A673 (cell line): Measurements from ENCODE around the gene CDO1. TPM values are rescaled to one million over a fixed set of nuclear protein-coding genes. Genes with fewer than 3 reads are reported as not detected.

Experiments
- Bru-seq: library from RNA; stranded (reverse); fragments of 400-500 nt; gene quantifications from one replicate; lab custom pipeline; 2021; lab: Mats Ljungman, UMichigan
- BruChase-seq, 2 experiments: library from RNA; stranded (reverse); fragments of 400-500 nt; gene quantifications; one replicate each; lab custom pipeline; 2021; lab: Mats Ljungman, UMichigan
- BruUV-seq: library from RNA; stranded (reverse); fragments of 400-500 nt; replicated peaks from 2 replicates; lab custom pipeline; 2021; lab: Mats Ljungman, UMichigan
- CTCF ChIA-PET: fragments of 300-600 bp; sonication (Branson Sonifier 250); formaldehyde crosslinking; loops from one replicate; lab custom pipeline; 2022; ENCODE audit warnings: antibody characterized with exemption; lab: Charles Lee
- POLR2A ChIA-PET: fragments of 300-600 bp; sonication (Branson Sonifier 250); formaldehyde crosslinking; loops from one replicate; lab custom pipeline; 2022; ENCODE audit warnings: antibody characterized with exemption; ENCODE audit not compliant: low non-redundant PET; lab: Charles Lee
- DNase-seq: peaks from one replicate; pipeline ENCODE4 v3.0.0-alpha.2; 2015; ENCODE audit warnings: low spot score
- H3K27ac ChIP-seq: fragments of 200-600 bp; sonication (generic); 2 replicates; pipeline ENCODE4 v1.5.1; 2016; ENCODE audit warnings: mixed run types, low read depth, mild to moderate bottlenecking, mixed read lengths, antibody characterized with exemption, low read length; ENCODE audit not compliant: poor library complexity, severe bottlenecking
- H3K27me3 ChIP-seq: fragments of 200-600 bp; sonication (generic); replicated peaks from 2 replicates; pipeline ENCODE4 v1.6.1; 2017; ENCODE audit warnings: mixed run types, low read depth, mild to moderate bottlenecking, mixed read lengths, antibody characterized with exemption, low read length; ENCODE audit not compliant: insufficient read depth, poor library complexity
- H3K36me3 ChIP-seq: fragments of 200-600 bp; sonication (generic); 2 replicates; pipeline ENCODE4 v1.6.1; 2016; ENCODE audit warnings: mixed run types, mild to moderate bottlenecking, mixed read lengths, antibody characterized with exemption, low read length; ENCODE audit not compliant: insufficient read depth, poor library complexity, severe bottlenecking
- H3K4me1 ChIP-seq: fragments of 200-600 bp; sonication (generic); 2 replicates; pipeline ENCODE4 v1.6.1; 2017; ENCODE audit warnings: mixed run types, mild to moderate bottlenecking, mixed read lengths, antibody characterized with exemption, low read length; ENCODE audit not compliant: insufficient read depth, poor library complexity, severe bottlenecking
- H3K4me3 ChIP-seq: fragments of 200-600 bp; sonication (generic); 2 replicates; pipeline ENCODE4 v1.5.1; 2016; ENCODE audit warnings: low read depth, mixed run types, mild to moderate bottlenecking, mixed read lengths, low read length; ENCODE audit not compliant: poor library complexity, severe bottlenecking
- H3K9me3 ChIP-seq: fragments of 200-600 bp; sonication (generic); 2 replicates; pipeline ENCODE4 v1.6.1; 2016; ENCODE audit warnings: mixed run types, low read depth, mild to moderate bottlenecking, mixed read lengths, antibody characterized with exemption, low read length; ENCODE audit not compliant: poor library complexity, severe bottlenecking
- EZH2 ChIP-seq: fragments of 200-600 bp; sonication (generic); IDR thresholded peaks from 2 replicates; pipeline ENCODE4 v1.6.1; 2017; ENCODE audit warnings: borderline replicate concordance, low read depth, mild to moderate bottlenecking, mixed read lengths, antibody characterized with exemption, low read length; ENCODE audit not compliant: poor library complexity, severe bottlenecking
- intact Hi-C: fragments of 100-400 bp; cut with micrococcal nuclease; formaldehyde crosslinking; loops from one replicate; pipeline ENCODE4 v1.10.0; 2022; ENCODE audit not compliant: unreplicated experiment
- long read RNA-seq: library from polyadenylated mRNA; stranded (forward); transcript quantifications from one replicate; pipeline ENCODE4 v2.0.0, GENCODE V29; 2022
- total RNA-seq: library from RNA; stranded (reverse); gene quantifications from 2 replicates; pipeline ENCODE4 v1.2.3, GENCODE V29; 2021
- TF ChIP-seq, protein P1 (sequence below): fragments of 300-800, 200-600 bp; sonication (generic); conservative IDR thresholded peaks from 2 replicates; pipeline ENCODE4 v1.5.1; 2017; ENCODE audit warnings: low read depth, mild to moderate bottlenecking, antibody characterized with exemption, low read length, moderate library complexity, mixed read lengths

The CDO1 gene
- total RNA-seq (1.5 and 3.2 TPM in 2 replicates), Bru-seq, nascent RNA (percentile 40 among the genes with signal in this experiment), BruChase-seq, experiment 1, labeled RNA remaining after a 2-hour chase (percentile 28 among the genes with signal in this experiment), BruChase-seq, experiment 2, labeled RNA remaining after a 6-hour chase (percentile 35 among the genes with signal in this experiment)
- long read RNA-seq, partial matches to known transcripts = 0 of 3 reads
- long read RNA-seq, other reads (novel, unspliced or antisense) = 1 of 3 reads

DNA sequence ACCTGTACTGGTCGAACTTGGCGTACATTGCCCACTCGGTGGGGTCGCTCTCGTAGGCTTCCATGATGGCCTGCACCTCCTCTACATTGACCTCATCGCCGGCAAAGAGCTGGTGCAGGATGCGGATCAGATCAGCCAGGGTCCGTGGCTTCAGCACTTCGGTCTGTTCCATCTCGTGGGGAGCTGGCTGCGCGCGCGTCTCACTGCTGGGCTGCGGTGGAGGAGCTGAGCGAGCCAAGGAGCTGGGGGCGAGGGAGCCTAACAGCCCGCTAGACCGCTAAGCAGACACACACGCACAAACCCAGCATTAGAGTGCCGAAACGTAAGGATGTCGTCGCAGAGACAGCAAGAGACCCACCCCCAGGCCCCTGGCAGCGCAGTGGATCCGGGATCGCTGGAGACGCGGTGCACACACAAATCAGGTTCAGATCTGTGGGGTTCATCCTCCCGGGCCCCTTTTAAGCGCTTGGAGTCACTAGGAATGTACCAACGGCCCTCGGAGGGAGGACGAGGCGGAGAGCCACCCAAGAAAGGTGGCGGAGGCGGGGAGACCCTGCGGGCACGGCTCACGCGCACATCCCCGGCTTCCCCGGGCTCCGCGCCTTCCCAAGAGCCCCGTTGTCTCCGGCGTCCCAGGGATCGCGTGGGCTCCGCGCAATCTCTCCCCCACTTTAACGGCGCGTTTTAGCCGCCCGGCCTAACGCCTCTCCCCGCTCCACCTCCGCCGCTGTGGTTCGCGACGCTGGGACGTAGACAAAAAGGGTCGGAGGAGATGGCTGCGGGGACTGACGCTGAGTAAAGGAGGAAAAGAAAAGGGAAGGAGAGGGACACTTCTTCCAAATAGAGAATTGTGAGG lies at the start of gene CDO1:
CDO1 (minus strand) TSS at position 434 of the 856 bp plus-strand sequence; CDS start at position 172, 262 bp downstream.
- POLR2A ChIA-PET = no interaction called here

DNA sequence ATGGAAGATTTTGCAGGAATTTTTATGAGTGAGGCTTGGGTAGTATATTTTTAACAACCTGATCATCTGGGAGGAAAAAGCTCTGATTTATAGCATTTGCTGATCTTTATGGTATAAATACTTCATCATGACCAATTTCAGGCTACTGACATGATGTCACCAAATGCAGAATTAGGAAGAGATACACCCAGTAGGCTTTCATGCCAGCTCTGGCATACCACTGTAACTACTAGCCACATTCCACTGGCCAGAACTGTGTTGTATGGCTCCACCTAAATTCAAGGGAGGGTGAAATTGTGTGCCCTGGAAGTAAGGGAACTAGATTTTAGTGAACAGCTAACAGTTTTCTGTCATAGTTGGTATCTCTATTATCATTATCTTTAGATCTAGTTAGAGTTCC lies 42.9 kb upstream of the CDO1 start:
- DNase-seq = no peak
- ChIA-PET POLR2A (no interaction called here), CTCF (no interaction called here)
- TF ChIP-seq EZH2 = no peak
- TF ChIP-seq, protein P1, sequence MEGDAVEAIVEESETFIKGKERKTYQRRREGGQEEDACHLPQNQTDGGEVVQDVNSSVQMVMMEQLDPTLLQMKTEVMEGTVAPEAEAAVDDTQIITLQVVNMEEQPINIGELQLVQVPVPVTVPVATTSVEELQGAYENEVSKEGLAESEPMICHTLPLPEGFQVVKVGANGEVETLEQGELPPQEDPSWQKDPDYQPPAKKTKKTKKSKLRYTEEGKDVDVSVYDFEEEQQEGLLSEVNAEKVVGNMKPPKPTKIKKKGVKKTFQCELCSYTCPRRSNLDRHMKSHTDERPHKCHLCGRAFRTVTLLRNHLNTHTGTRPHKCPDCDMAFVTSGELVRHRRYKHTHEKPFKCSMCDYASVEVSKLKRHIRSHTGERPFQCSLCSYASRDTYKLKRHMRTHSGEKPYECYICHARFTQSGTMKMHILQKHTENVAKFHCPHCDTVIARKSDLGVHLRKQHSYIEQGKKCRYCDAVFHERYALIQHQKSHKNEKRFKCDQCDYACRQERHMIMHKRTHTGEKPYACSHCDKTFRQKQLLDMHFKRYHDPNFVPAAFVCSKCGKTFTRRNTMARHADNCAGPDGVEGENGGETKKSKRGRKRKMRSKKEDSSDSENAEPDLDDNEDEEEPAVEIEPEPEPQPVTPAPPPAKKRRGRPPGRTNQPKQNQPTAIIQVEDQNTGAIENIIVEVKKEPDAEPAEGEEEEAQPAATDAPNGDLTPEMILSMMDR = no peak
- H3K4me1 ChIP-seq = peaks cover 32% of the 10 kb centered on the region
- peaks cover 7% of the 10 kb centered on the region for H3K9me3 ChIP-seq
- no peak overlapping the region for H3K27ac ChIP-seq
- intact Hi-C loops = no loop called here
- no TSS peak for BruUV-seq
- H3K4me3 ChIP-seq = no peak overlapping the region
- H3K27me3 ChIP-seq = no peaks in the 10 kb centered on the region
- H3K36me3 ChIP-seq = no peaks in the 10 kb centered on the region

More for the DNA sequence above, at the start of gene CDO1:
- intact Hi-C loops = no loop called here
- no peaks in the 10 kb centered on the region for H3K36me3 ChIP-seq
- peak; percentile 56 for DNase-seq
- BruUV-seq = no TSS peak
- H3K27ac ChIP-seq = no peak within 1 kb of the TSS
- CTCF ChIA-PET = interaction anchor here (0.7 kb wide), 1 partner anchor 33 kb away, joined by 5 read pairs; no protein-coding TSS in a partner anchor
- TF ChIP-seq, protein P1 = no peak
- TF ChIP-seq EZH2 = peak; percentile 24
- peaks cover 3% of the 10 kb centered on the region for H3K4me1 ChIP-seq
- H3K27me3 ChIP-seq = peaks cover 72% of the 10 kb centered on the region
- H3K4me3 ChIP-seq = peak within 1 kb of the TSS; percentile 52
- no peaks in the 10 kb centered on the region for H3K9me3 ChIP-seq

DNA sequence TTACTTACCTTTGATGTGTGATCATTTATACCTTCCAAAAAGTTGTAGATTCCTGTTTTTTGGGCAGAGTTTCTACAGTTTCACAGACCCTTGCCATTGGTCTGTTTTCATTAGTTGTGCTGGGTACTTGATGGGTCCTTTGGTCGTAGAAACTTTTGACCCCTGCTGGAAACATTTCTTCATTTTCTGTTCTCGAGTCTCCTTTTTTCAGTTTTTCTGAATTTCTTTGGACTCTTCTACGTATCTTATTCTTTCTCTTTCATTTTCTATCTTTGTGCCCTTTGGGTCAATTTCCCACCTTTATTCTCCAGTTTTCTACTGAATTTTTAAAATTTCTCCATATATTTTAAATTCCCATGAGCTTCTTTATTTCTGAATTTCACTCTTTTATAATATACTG lies 41.9 kb upstream of the CDO1 start:
- Histone ChIP-seq H3K27me3 (no peaks in the 10 kb centered on the region), H3K36me3 (no peaks in the 10 kb centered on the region), H3K9me3 (peaks cover under 1% of the 10 kb centered on the region), H3K27ac (peak overlapping the region; percentile 17), H3K4me3 (no peak overlapping the region), H3K4me1 (peaks cover 32% of the 10 kb centered on the region)
- CTCF ChIA-PET = no interaction called here
- intact Hi-C loops = no loop called here
- TF ChIP-seq, protein P1 = no peak
- TF ChIP-seq EZH2 = no peak
- DNase-seq = no peak
- BruUV-seq = no TSS peak
- POLR2A ChIA-PET = interaction anchor here (0.6 kb wide), 1 partner anchor 17 kb away, joined by 3 read pairs; the partner anchor contains the start of gene ATG12
